Neural cell (in vitro differentiated cells): ENCODE results near the gene TMEM168.

ENCODE experiments used
- CTCF ChIP-seq: fragments of 450-650 bp; IDR thresholded peaks from 2 replicates; pipeline ENCODE4 v1.5.1; 2014; ENCODE audit warnings: antibody characterized with exemption, mild to moderate bottlenecking, moderate library complexity; ENCODE audit not compliant: poor library complexity, severe bottlenecking
- EZH2 ChIP-seq: fragments of 200-600, 300-800 bp; shearing (Covaris generic), sonication (generic); IDR thresholded peaks from 2 replicates; pipeline ENCODE4 v1.6.1; 2014; ENCODE audit warnings: antibody characterized with exemption, low read length, borderline replicate concordance, mild to moderate bottlenecking; ENCODE audit not compliant: insufficient read depth, poor library complexity, severe bottlenecking

- no peak for TF ChIP-seq EZH2
- TF ChIP-seq CTCF: no peak
Measured at GRCh38 chr7:112800486-112800885, 10.3 kb upstream of the TMEM168 start.
